Hepatocyte (in vitro differentiated cells): ENCODE measurements around the gene FAM32A.

ENCODE experiments used
- CTCF ChIP-seq: fragments of 200-600 bp; sonication (generic); IDR thresholded peaks from 2 replicates; pipeline ENCODE4 v1.5.1; 2016; ENCODE audit warnings: antibody characterized with exemption, mild to moderate bottlenecking; ENCODE audit not compliant: poor library complexity
- EZH2 ChIP-seq: fragments of 200-600 bp; sonication (generic); IDR thresholded peaks from 2 replicates; pipeline ENCODE4 v1.6.1; 2016; ENCODE audit warnings: antibody characterized with exemption, mild to moderate bottlenecking, borderline replicate concordance

GRCh38 chr19:16197622-16198369 lies 12.6 kb downstream of the FAM32A start, which contains the start of gene AP1M1:
- TF ChIP-seq CTCF (no peak), EZH2 (no peak)
